Activated CD4-positive, CD25-positive, alpha-beta regulatory T cell treated with anti-CD3 and anti-CD28 coated beads, Interleukin-2, amount 50 U/mL, for 72 hours (primary cell): Measurements from ENCODE around the gene ENKD1.

ENCODE experiments used
- DNase-seq: peaks from one replicate; pipeline ENCODE4 v3.0.0; 2021

The ENKD1 gene

GRCh38 chr16:67678354-67679023 is 11.9 kb upstream of the ENKD1 start:
- no peak for DNase-seq

- DNase-seq, result no peak
Observed at GRCh38 chr16:67677712-67678111, 11.2 kb upstream of the ENKD1 start.

GRCh38 chr16:67676939-67677338 is 10.4 kb upstream of the ENKD1 start:
- no peak for DNase-seq

- DNase-seq, result no peak
Observed at GRCh38 chr16:67676516-67676915, 10.0 kb upstream of the ENKD1 start.

GRCh38 chr16:67675999-67676398 is 9.4 kb upstream of the ENKD1 start:
- no peak for DNase-seq

- no peak for DNase-seq
Observed at GRCh38 chr16:67675579-67675935, 9.0 kb upstream of the ENKD1 start.

- no peak for DNase-seq
Observed at GRCh38 chr16:67674851-67675578, 8.5 kb upstream of the ENKD1 start.

- DNase-seq, result no peak
Observed at GRCh38 chr16:67673712-67674580, 7.4 kb upstream of the ENKD1 start.

GRCh38 chr16:67672739-67673662 is 6.5 kb upstream of the ENKD1 start:
- DNase-seq, result no peak

GRCh38 chr16:67672306-67672705 is 5.8 kb upstream of the ENKD1 start:
- DNase-seq, result no peak

GRCh38 chr16:67669499-67670101 is 3.0 kb upstream of the ENKD1 start:
- DNase-seq, result no peak

GRCh38 chr16:67668495-67669157 is 2.1 kb upstream of the ENKD1 start:
- peak; percentile 38 for DNase-seq

GRCh38 chr16:67667817-67668494 is 1.4 kb upstream of the ENKD1 start:
- peak; percentile 64 for DNase-seq

GRCh38 chr16:67667453-67667816 is 885 bp upstream of the ENKD1 start:
- DNase-seq, result no peak

- peak; percentile 43 for DNase-seq
Observed at GRCh38 chr16:67666032-67666551, 458 bp downstream of the ENKD1 start.

GRCh38 chr16:67665598-67665997 is 952 bp downstream of the ENKD1 start:
- DNase-seq, result no peak

GRCh38 chr16:67664871-67665270 is 1.7 kb downstream of the ENKD1 start:
- no peak for DNase-seq

- DNase-seq, result no peak
Observed at GRCh38 chr16:67664258-67664657, 2.3 kb downstream of the ENKD1 start.

GRCh38 chr16:67663877-67664222 is 2.7 kb downstream of the ENKD1 start:
- no peak for DNase-seq

- no peak for DNase-seq
Observed at GRCh38 chr16:67663151-67663876, 3.2 kb downstream of the ENKD1 start.
